HG02852 (cell line): Measurements from ENCODE around the gene DPP3.
"Not testable (repeated sequence)": the region's sequence is repeated elsewhere in the genome, so short reads cannot be mapped to it uniquely, and the experiment has no call there.

Experiments
- ATAC-seq: cut with Tn5 transposase; IDR thresholded peaks from one replicate; pipeline ENCODE4 v1.9.1; 2021; ENCODE audit warnings: mild to moderate bottlenecking, moderate library complexity; ENCODE audit not compliant: unreplicated experiment

DPP3 gene

DNA sequence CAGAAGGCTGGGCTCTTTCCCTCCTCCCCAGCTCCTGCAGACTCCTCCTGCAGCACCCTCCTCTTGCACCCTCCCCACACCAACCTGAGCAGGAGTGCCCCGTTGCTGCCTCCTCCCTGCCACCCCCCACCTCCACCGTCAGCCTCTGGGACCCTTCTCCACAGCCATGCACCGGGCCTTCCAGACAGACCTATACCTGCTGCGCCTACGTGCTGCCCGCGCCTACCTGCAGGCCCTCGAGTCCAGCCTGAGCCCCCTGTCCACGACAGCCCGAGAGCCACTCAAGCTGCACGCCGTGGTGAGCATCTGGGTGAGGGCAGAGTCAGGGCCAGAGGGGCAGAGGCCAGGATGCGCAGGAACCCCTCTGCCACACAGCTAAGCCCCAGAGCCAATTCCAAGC, 49.4 kb downstream of the DPP3 start:
- no peak for ATAC-seq

- no peak for ATAC-seq
Observed at GRCh38 chr11:66530927-66531709, 50.9 kb downstream of the DPP3 start.

DNA sequence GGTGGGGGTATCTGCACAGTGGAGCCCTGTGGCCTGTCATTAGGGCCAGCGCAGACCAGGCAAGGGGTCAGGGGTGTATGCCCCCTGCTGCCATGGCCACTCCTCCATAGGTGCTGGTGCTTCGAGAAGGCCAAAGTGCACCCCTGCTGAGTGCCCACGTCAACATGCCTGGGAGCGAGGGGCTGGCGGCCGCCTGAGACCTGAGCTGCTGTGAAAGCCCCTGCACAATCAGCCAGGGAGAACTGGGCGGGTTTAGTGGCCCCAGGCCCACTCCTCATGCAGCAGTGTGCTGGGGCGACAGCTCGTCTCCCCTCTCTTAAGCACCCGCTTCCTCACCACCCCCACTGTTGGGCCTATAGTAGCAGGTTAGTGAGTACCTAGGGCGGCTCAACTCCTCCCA, 51.6 kb downstream of the DPP3 start:
- no peak for ATAC-seq

GRCh38 chr11:66532784-66533183, 52.5 kb downstream of the DPP3 start:
- no peak for ATAC-seq

DNA sequence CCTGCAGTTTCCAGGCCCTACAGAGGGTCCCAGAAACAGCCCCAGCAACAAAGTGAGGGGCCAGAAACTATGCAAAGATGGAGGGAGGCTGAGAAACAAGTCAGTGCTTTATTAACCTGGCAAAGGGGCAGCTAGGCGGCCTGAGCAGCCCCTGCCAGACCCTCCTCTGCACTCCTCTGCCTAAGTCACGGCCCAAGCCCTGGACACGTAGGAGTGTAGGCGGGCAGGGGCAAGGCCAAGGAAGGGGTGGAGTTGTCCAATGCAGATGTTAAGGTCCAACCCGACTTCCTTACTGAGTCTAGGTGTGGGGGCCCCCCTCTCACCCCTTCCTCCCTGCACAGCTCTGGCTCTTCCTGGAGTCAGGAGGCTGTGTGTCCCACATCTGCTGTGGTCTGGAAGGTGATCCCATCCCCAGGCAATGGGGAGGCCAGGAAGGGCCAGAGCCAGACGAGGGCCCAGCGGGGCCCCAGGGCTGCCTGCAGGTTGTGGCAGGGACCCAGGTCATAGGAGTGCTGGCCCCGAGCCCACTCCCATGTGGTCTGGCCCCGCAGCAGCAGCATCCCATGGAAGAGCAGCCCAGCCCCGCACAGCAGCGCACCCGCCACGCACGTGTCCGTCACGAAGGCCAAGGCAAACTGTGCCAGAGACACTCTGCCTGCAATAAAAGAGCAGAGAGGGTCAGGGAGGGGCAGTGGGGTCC, 59.1 kb downstream of the DPP3 start:
- ATAC-seq, result no peak

GRCh38 chr11:66539870-66540213, 59.6 kb downstream of the DPP3 start:
- ATAC-seq, result no peak

DNA sequence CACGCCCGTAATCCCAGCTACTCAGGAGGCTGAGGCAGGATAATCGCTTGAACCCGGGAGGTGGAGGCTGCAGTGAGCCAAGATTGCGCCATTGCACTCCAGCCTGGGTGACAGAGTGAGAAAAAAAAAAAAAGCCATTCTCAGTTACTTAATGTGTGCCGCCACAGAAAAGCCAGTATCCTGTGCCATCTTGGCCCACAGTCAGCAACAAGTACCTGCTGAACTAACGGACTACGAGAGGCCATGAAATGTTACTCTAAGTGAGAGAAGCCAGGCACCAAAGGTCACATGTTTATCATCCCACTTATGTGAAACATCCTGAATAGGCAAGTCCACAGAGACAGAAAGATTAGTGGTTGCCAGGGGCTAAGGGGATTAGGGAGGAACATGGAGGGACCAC, 60.4 kb downstream of the DPP3 start:
- not testable (repeated sequence) for ATAC-seq

- ATAC-seq, result no peak
Observed at GRCh38 chr11:66541892-66542291, 61.7 kb downstream of the DPP3 start.

GRCh38 chr11:66542362-66542761, 62.1 kb downstream of the DPP3 start:
- no peak for ATAC-seq

- ATAC-seq, result no peak
Observed at GRCh38 chr11:66543263-66544107, 63.3 kb downstream of the DPP3 start.

- ATAC-seq, result not testable (repeated sequence)
Observed at GRCh38 chr11:66544952-66545351, 64.7 kb downstream of the DPP3 start.

DNA sequence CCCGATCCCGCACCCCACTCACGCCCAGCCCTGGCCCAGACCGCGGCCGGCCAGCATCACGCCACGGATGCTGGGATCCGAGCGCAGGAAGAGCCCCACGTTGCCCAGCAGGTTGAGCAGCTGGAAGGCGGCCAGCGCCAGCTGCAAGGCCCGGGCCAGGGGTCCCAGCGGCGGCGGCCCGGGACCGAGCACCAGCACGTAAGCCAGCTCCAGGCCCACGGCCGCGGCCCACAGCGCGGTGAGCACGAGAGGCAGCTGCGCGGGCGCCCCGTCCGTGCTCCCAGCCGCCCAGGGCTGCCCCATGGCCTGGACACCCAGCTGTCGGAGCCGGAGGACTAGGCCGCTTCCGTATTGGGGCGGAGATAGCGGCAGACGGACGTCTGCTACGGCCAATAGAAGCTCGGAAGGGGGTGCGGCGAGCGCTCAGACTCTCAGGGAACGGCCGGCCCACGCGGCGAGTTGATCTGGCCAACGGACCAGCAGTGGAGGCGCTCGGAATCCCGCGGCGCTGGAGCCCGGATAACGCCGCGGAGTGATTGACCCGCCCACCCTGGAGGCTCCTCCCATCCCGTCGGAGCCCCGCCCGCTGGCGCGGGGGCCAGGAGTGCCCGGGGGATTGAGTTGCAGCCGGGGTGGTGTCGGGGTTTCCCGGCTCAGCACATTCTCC, 65.6 kb downstream of the DPP3 start, which contains the start of gene ZDHHC24:
ZDHHC24 (minus strand) TSS at position 348 of the 667 bp plus-strand sequence; CDS start at position 303, 45 bp downstream.
- peak; percentile 88 for ATAC-seq

- no peak for ATAC-seq
Observed at GRCh38 chr11:66546368-66546965, 66.2 kb downstream of the DPP3 start, which contains the start of gene ACTN3. ACTN3 (plus strand) TSS chr11:66546903; CDS start chr11:66546938, 35 bp downstream.

DNA sequence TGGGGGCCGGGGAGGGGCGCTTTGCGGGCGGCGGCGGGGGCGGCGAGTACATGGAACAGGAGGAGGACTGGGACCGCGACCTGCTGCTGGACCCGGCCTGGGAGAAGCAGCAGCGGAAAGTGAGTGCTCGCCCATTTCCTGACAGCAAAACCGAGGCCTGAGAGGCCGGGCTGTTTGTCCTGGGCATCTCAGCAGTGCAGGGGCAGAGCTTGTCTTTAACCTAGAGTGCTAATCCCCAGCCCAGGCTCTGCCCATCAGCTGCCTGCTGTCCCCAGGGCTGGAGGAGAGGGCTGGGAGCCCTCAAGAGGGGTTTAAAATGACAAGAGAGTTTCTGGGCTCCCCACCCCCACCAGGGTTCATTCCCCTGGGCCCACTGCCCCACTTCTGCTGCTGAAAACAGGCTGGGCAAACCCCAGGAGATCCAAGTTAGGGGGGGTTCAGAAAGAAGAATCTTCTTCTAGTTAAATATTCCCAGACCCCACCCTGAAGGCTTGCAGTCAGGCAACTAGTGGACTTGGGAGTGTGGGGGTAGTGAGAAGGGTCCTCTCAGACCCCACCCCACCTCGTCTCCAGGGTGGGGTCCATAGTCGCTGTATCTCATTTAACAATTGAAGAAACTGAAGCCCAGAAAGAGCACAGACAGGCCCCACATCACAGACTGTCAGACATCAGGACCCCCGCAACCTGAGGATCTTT, 66.9 kb downstream of the DPP3 start:
- ATAC-seq, result no peak

DNA sequence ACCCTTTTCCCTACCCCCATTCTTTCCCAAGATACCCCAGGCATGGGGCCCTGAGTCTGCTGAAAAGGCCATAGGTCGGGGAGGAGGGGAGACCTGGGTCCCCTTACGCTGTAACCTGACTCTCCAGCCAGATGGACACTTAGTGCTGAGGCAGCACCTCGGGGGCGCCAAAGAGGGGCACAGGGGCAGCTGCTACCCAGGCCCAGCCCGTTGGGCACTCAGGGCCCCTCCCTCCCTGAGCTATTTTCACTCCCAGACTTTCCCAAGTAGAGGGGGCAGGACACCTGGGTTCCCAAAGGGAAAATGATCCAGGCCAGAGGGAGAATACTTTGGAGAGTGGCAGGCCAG, 67.4 kb downstream of the DPP3 start:
- no peak for ATAC-seq

DNA sequence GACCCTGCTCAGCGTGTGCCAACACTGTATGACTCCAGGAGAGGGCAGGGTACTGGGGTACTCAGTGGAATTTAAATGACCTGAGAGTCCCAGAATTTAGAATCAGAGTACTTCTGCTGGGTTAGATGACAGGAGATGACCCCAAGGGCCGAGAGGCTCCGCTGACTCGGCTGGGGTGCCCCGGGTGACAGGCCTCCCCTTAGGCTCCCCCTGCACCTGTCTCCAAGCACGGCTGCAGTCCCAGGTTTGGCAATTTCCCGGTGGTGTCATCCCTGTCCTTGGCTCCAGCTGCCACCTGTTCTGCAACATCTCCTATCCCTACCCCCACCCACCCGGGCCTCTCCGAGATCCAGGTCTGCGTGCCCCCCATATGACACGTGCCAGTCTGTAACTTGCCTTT, 67.8 kb downstream of the DPP3 start:
- no peak for ATAC-seq

- ATAC-seq, result no peak
Observed at GRCh38 chr11:66548774-66549630, 68.8 kb downstream of the DPP3 start.

GRCh38 chr11:66549696-66550095, 69.5 kb downstream of the DPP3 start:
- no peak for ATAC-seq

GRCh38 chr11:66550887-66551286, 70.7 kb downstream of the DPP3 start:
- ATAC-seq, result no peak
